Measurements from ENCODE around the gene CST9L. TPM values are rescaled to one million over a fixed set of nuclear protein-coding genes. Genes with fewer than 3 reads are reported as not detected.

Gene CST9L
- total and polyA plus RNA-seq, 12 donors, result not detected

- H3K4me3 ChIP-seq, result no peak overlapping the region
- peaks cover 0 to 13% (median 0%) of the 10 kb centered on the region in 7 donors for H3K27me3 ChIP-seq
- no peak for TF ChIP-seq CTCF (IDR thresholded peaks at IDR 0.05)
- intact Hi-C loops (cut with DNase I), result no loop called here
- H3K27ac ChIP-seq, result no peak overlapping the region
- no peaks in the 10 kb centered on the region for H3K36me3 ChIP-seq
- no peak for DNase-seq
- 66 to 75% methylated on average over 4 of the region's 4 CpGs for WGBS, 2 donors
- no peak for ATAC-seq
- H3K4me1 ChIP-seq, result no peaks in the 10 kb centered on the region
- no peaks in the 10 kb centered on the region for H3K9me3 ChIP-seq
Measured at GRCh38 chr20:23550227-23550626, 18.1 kb downstream of the CST9L start.

DNA sequence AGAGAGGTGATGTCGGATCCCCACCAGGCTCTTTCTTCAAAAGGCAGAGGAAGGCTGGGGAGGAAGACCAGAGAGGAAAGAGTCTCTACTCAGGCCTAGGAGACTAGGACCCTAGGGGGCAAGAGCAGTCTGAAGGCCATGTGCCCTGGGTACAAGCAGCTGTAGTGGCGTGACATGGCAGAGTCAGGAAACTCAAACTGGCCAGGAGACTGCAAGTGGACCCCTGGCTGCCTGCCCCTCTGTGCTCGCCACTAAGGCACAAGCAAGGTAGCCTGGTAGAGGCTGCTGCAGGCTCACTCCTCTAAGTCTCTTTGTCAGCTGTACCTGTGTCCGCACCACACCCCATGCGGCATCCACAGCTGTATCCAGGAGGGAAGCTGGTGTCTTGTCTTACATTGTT lies 19.9 kb downstream of the CST9L start:
- Histone ChIP-seq H3K9me3 (no peaks in the 10 kb centered on the region), H3K36me3 (no peaks in the 10 kb centered on the region), H3K4me1 (no peaks in the 10 kb centered on the region), H3K27me3 (peaks cover 0 to 21% (median 6%) of the 10 kb centered on the region in 7 donors), H3K4me3 (no peak overlapping the region), H3K27ac (no peak overlapping the region)
- ATAC-seq, result no peak
- 65 to 70% methylated on average over 5 of the region's 5 CpGs for WGBS, 2 donors
- intact Hi-C loops (cut with DNase I), result no loop called here
- TF ChIP-seq CTCF (IDR thresholded peaks at IDR 0.05), result no peak
- no peak for DNase-seq

DNA sequence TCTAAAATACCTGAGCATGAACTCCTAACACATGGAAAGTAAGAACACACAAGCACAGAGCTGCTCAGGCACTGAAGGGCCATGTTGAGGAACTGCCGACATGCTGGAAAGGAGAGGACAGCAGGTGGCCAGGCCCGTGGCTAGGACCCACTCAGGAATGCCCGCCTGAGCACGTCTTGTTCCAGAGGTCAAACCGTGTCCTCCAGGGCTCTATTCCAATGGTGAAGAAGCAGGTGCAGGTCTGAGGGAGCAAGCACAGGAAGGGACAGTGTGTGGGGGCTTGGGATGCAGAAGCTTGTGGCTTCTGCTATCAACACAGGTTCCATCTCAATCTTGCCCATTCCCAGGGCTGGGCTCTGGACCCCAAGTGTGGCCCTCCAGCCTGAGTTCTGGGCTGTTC lies 20.7 kb downstream of the CST9L start:
- peaks cover 0 to 24% (median 6%) of the 10 kb centered on the region in 7 donors for H3K27me3 ChIP-seq
- intact Hi-C loops (cut with DNase I), result no loop called here

GRCh38 chr20:23546435-23547144 lies 21.7 kb downstream of the CST9L start:
- no peaks in the 10 kb centered on the region for H3K36me3 ChIP-seq
- peaks cover 0 to 25% (median 6%) of the 10 kb centered on the region in 7 donors for H3K27me3 ChIP-seq
- no peak overlapping the region for H3K4me3 ChIP-seq
- H3K4me1 ChIP-seq, result peaks cover 0 to 2% (median 0%) of the 10 kb centered on the region in 9 donors
- no peaks in the 10 kb centered on the region for H3K9me3 ChIP-seq
- DNase-seq, result no peak
- WGBS, 2 donors, result 85 to 86% methylated on average over 12 of the region's 12 CpGs
- no peak overlapping the region for H3K27ac ChIP-seq
- intact Hi-C loops (cut with DNase I), result no loop called here
- no peak for TF ChIP-seq CTCF (IDR thresholded peaks at IDR 0.05)
- ATAC-seq, result no peak

More for the DNA sequence above, 20.7 kb downstream of the CST9L start:
- Histone ChIP-seq H3K4me3 (no peak overlapping the region), H3K9me3 (no peaks in the 10 kb centered on the region), H3K4me1 (no peaks in the 10 kb centered on the region), H3K27ac (no peak overlapping the region), H3K36me3 (no peaks in the 10 kb centered on the region)
- TF ChIP-seq CTCF (IDR thresholded peaks at IDR 0.05), result no peak
- ATAC-seq (no peak), DNase-seq (no peak)
- 73 to 80% methylated on average over 5 of the region's 5 CpGs for WGBS, 2 donors
